Left ventricle myocardium inferior (tissue), 1 donor: Measurements from ENCODE around the gene DNAJB6. TPM values are rescaled to one million over a fixed set of nuclear protein-coding genes. Genes with fewer than 3 reads are reported as not detected.
A peak's percentile ranks its signal among the peaks of the same experiment; 100 is the strongest.

Experiments used
- DNase-seq: peaks from one replicate; pipeline ENCODE4 v3.0.0-alpha.2; 2020
- H3K27ac ChIP-seq: fragments of 200-600 bp; replicated peaks from 2 replicates; pipeline ENCODE4 v1.8.0; 2021
- H3K27me3 ChIP-seq: fragments of 200-600 bp; 2 replicates; pipeline ENCODE4 v1.8.0; 2021; ENCODE audit warnings: low read depth
- H3K36me3 ChIP-seq: fragments of 200-600 bp; 2 replicates; pipeline ENCODE4 v1.8.0; 2021
- H3K4me1 ChIP-seq: fragments of 200-600 bp; 2 replicates; pipeline ENCODE4 v1.8.0; 2021
- H3K4me3 ChIP-seq: fragments of 200-600 bp; 2 replicates; pipeline ENCODE4 v1.8.0; 2021; ENCODE audit warnings: mild to moderate bottlenecking, moderate library complexity
- H3K9me3 ChIP-seq: fragments of 200-600 bp; replicated peaks from 2 replicates; pipeline ENCODE4 v1.8.0; 2021
- intact Hi-C: fragments of 100-400 bp; cut with micrococcal nuclease; formaldehyde crosslinking; loops from one replicate; pipeline ENCODE4 v1.11.0; 2022
- total RNA-seq: library from RNA; stranded (reverse); fragmentation: NEBNext Ultra II Directional; extraction: Animal tissue kit (Norgen Biotek cat#: 25700); gene quantifications from one replicate; pipeline ENCODE4 v1.2.1, GENCODE V29; 2021
- TF ChIP-seq, protein P1 (sequence below): fragments of 200-600 bp; IDR thresholded peaks from 2 replicates; pipeline ENCODE4 v1.8.0; 2021; ENCODE audit warnings: antibody characterized with exemption, mild to moderate bottlenecking, borderline replicate concordance
- donor health status: DM: no; HTN: yes; CAD: no; lungs with severe emphysema.

DNAJB6 gene
- total RNA-seq, 1 donor from 2014 or later = 211 TPM

DNA sequence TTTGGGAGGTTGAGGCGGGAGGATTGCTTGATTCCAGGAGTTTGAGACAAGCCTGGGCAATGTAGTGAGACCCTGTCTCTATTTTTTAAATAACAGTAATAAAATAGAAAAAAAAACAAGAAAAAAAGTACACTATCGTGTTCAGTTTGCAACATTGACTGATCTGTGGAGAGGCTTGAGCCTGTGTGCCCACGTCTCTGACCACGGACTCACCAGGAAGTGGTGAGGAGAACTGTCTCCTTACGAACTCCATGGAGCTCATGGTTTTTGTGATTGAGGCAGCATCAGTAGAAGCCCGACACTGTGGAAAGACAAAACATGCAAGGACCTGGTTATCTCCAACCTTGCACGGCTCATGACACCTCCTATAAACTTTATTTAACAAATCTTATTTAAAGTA is 23.9 kb upstream of the DNAJB6 start:
- H3K9me3 ChIP-seq = no peaks in the 10 kb centered on the region
- no peaks in the 10 kb centered on the region for H3K36me3 ChIP-seq
- intact Hi-C loops = no loop called here

GRCh38 chr7:157313645-157314044 is 23.2 kb upstream of the DNAJB6 start:
- intact Hi-C loops = no loop called here
- Histone ChIP-seq H3K4me1 (no peaks in the 10 kb centered on the region), H3K27ac (no peak overlapping the region), H3K9me3 (no peaks in the 10 kb centered on the region), H3K27me3 (no peaks in the 10 kb centered on the region), H3K36me3 (no peaks in the 10 kb centered on the region), H3K4me3 (no peak overlapping the region)
- TF ChIP-seq, protein P1, sequence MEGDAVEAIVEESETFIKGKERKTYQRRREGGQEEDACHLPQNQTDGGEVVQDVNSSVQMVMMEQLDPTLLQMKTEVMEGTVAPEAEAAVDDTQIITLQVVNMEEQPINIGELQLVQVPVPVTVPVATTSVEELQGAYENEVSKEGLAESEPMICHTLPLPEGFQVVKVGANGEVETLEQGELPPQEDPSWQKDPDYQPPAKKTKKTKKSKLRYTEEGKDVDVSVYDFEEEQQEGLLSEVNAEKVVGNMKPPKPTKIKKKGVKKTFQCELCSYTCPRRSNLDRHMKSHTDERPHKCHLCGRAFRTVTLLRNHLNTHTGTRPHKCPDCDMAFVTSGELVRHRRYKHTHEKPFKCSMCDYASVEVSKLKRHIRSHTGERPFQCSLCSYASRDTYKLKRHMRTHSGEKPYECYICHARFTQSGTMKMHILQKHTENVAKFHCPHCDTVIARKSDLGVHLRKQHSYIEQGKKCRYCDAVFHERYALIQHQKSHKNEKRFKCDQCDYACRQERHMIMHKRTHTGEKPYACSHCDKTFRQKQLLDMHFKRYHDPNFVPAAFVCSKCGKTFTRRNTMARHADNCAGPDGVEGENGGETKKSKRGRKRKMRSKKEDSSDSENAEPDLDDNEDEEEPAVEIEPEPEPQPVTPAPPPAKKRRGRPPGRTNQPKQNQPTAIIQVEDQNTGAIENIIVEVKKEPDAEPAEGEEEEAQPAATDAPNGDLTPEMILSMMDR = no peak
- no peak for DNase-seq

More for the DNA sequence above, 23.9 kb upstream of the DNAJB6 start:
- Histone ChIP-seq H3K27me3 (no peaks in the 10 kb centered on the region), H3K4me3 (no peak overlapping the region), H3K4me1 (no peaks in the 10 kb centered on the region), H3K27ac (no peak overlapping the region)
- no peak for DNase-seq
- TF ChIP-seq, protein P1 = no peak

DNA sequence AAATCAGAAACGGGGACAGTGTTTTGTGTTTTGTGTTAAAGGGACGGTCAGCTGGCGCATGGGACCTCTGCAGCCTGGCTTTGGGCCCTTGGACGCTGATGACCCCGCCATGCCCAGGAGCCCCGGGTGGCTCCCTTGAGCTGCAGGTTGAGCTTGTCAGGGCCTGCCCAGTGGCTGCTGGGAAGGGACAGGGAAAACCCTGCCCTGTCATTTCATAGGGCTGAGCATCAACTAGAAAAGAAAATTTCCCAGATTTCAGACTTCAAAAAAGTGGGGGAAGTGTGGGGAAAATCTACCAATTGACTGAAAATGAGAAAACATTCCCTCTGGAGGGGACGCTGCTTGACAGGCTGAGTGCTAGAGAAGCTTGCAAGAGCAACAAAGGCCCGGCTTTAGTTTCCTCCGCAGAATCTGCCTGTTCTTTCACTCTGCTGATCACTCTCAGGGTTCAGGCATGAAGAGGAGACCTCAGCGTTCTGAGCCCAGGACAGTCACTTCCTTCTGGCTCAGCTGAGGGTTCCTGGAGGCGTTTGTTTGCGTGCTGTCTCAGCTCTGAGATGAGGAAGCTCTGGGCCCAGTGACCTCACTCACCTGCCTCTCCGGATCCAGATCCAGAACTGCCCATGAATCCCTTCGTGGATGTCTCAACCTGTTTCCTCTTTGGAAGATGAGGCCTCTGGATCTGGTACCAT is 18.6 kb upstream of the DNAJB6 start:
- intact Hi-C loops = no loop called here
- H3K27ac ChIP-seq = no peak overlapping the region

GRCh38 chr7:157320608-157320980 is 16.2 kb upstream of the DNAJB6 start:
- intact Hi-C loops = no loop called here

More for the DNA sequence above, 18.6 kb upstream of the DNAJB6 start:
- Histone ChIP-seq H3K36me3 (no peaks in the 10 kb centered on the region), H3K9me3 (no peaks in the 10 kb centered on the region), H3K27me3 (no peaks in the 10 kb centered on the region), H3K4me1 (peaks cover 9% of the 10 kb centered on the region), H3K4me3 (no peak overlapping the region)
- no peak for DNase-seq
- TF ChIP-seq, protein P1 = no peak

GRCh38 chr7:157323401-157323800 is 13.4 kb upstream of the DNAJB6 start:
- Histone ChIP-seq H3K27ac (no peak overlapping the region), H3K9me3 (no peaks in the 10 kb centered on the region), H3K27me3 (no peaks in the 10 kb centered on the region), H3K4me1 (peaks cover 9% of the 10 kb centered on the region), H3K36me3 (no peaks in the 10 kb centered on the region), H3K4me3 (no peak overlapping the region)
- DNase-seq = no peak
- TF ChIP-seq, protein P1 = no peak
- intact Hi-C loops = no loop called here

More at GRCh38 chr7:157320608-157320980, 16.2 kb upstream of the DNAJB6 start:
- Histone ChIP-seq H3K9me3 (no peaks in the 10 kb centered on the region), H3K27me3 (no peaks in the 10 kb centered on the region), H3K36me3 (no peaks in the 10 kb centered on the region), H3K4me1 (peaks cover 9% of the 10 kb centered on the region), H3K4me3 (no peak overlapping the region), H3K27ac (peak overlapping the region; percentile 8)
- DNase-seq = no peak
- TF ChIP-seq, protein P1 = no peak
